ENCODE data around the gene RXFP3.

- TF ChIP-seq, protein P1, sequence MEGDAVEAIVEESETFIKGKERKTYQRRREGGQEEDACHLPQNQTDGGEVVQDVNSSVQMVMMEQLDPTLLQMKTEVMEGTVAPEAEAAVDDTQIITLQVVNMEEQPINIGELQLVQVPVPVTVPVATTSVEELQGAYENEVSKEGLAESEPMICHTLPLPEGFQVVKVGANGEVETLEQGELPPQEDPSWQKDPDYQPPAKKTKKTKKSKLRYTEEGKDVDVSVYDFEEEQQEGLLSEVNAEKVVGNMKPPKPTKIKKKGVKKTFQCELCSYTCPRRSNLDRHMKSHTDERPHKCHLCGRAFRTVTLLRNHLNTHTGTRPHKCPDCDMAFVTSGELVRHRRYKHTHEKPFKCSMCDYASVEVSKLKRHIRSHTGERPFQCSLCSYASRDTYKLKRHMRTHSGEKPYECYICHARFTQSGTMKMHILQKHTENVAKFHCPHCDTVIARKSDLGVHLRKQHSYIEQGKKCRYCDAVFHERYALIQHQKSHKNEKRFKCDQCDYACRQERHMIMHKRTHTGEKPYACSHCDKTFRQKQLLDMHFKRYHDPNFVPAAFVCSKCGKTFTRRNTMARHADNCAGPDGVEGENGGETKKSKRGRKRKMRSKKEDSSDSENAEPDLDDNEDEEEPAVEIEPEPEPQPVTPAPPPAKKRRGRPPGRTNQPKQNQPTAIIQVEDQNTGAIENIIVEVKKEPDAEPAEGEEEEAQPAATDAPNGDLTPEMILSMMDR (IDR thresholded peaks at IDR 0.05), result no peak
- TF ChIP-seq POLR2A (IDR thresholded peaks at IDR 0.05), result no peak
- TF ChIP-seq POLR2AphosphoS5 (IDR thresholded peaks at IDR 0.05), result no peak
- TF ChIP-seq EP300 (IDR thresholded peaks at IDR 0.05; ENCODE audit: low read depth), result no peak
Observed at GRCh38 chr5:33944543-33945132, 8.5 kb downstream of the RXFP3 start.
